RWPE2 (cell line): ENCODE results near the gene DOCK3.

Source experiments
- ATAC-seq: fragments of 200-7000 bp; cut with Tn5 transposase; 3 replicates; pipeline ENCODE4 v1.9.1; 2021; ENCODE audit warnings: low read depth
- DNase-seq: peaks from one replicate; pipeline ENCODE4 v3.0.0-alpha.2; 2020; ENCODE audit warnings: low spot score
- H3K27ac ChIP-seq: fragments of 450-650 bp; 2 replicates; pipeline ENCODE4 v1.5.1; 2017; ENCODE audit warnings: mild to moderate bottlenecking; ENCODE audit not compliant: poor library complexity, severe bottlenecking
- H3K27me3 ChIP-seq: fragments of 250-450 bp; sonication (Bioruptor Pico); 2 replicates; pipeline ENCODE4 v1.5.1; 2021; ENCODE audit warnings: mild to moderate bottlenecking, moderate library complexity; ENCODE audit not compliant: insufficient read depth, poor library complexity, severe bottlenecking
- H3K36me3 ChIP-seq: fragments of 250-450 bp; sonication (Bioruptor Pico); 2 replicates; pipeline ENCODE4 v1.5.1; 2020; ENCODE audit warnings: low read depth, mild to moderate bottlenecking, moderate library complexity
- H3K4me1 ChIP-seq: fragments of 250-450 bp; sonication (Bioruptor Pico); 2 replicates; pipeline ENCODE4 v1.5.1; 2021; ENCODE audit warnings: mild to moderate bottlenecking, moderate library complexity; ENCODE audit not compliant: insufficient read depth, poor library complexity, severe bottlenecking
- H3K4me3 ChIP-seq: fragments of 250-450 bp; sonication (Bioruptor Pico); 2 replicates; pipeline ENCODE4 v1.5.1; 2021; ENCODE audit warnings: mild to moderate bottlenecking, moderate library complexity; ENCODE audit not compliant: severe bottlenecking
- H3K9me3 ChIP-seq: fragments of 250-450 bp; sonication (Bioruptor Pico); 2 replicates; pipeline ENCODE4 v1.5.1; 2021; ENCODE audit warnings: mild to moderate bottlenecking, moderate library complexity; ENCODE audit not compliant: severe bottlenecking
- CTCF ChIP-seq: fragments of 450-650 bp; IDR thresholded peaks from one replicate; pipeline ENCODE4 v1.5.1; 2017; ENCODE audit warnings: mild to moderate bottlenecking, moderate library complexity; ENCODE audit not compliant: poor library complexity, severe bottlenecking

Gene DOCK3

GRCh38 chr3:51328206-51328605 lies 653.5 kb downstream of the DOCK3 start:
- ATAC-seq: no peak
- Histone ChIP-seq H3K27me3 (no peaks in the 10 kb centered on the region), H3K4me3 (no peak overlapping the region), H3K4me1 (no peaks in the 10 kb centered on the region), H3K27ac (no peak overlapping the region), H3K36me3 (no peaks in the 10 kb centered on the region), H3K9me3 (no peaks in the 10 kb centered on the region)
- TF ChIP-seq CTCF: no peak
- no peak for DNase-seq

GRCh38 chr3:51330046-51330445 lies 655.3 kb downstream of the DOCK3 start:
- no peaks in the 10 kb centered on the region for H3K36me3 ChIP-seq
- H3K9me3 ChIP-seq: no peaks in the 10 kb centered on the region
- no peak for DNase-seq
- H3K4me1 ChIP-seq: no peaks in the 10 kb centered on the region
- H3K27me3 ChIP-seq: no peaks in the 10 kb centered on the region
- TF ChIP-seq CTCF: no peak
- no peak overlapping the region for H3K4me3 ChIP-seq
- H3K27ac ChIP-seq: no peak overlapping the region
- ATAC-seq: no peak

- ATAC-seq (no peak), DNase-seq (no peak)
- H3K4me1 ChIP-seq: no peaks in the 10 kb centered on the region
- no peaks in the 10 kb centered on the region for H3K9me3 ChIP-seq
- no peak overlapping the region for H3K4me3 ChIP-seq
- no peaks in the 10 kb centered on the region for H3K27me3 ChIP-seq
- H3K27ac ChIP-seq: no peak overlapping the region
- no peak for TF ChIP-seq CTCF
- H3K36me3 ChIP-seq: no peaks in the 10 kb centered on the region
Observed at GRCh38 chr3:51332156-51332555, 657.4 kb downstream of the DOCK3 start.

GRCh38 chr3:51333021-51333420 lies 658.3 kb downstream of the DOCK3 start:
- Histone ChIP-seq H3K27ac (no peak overlapping the region), H3K27me3 (no peaks in the 10 kb centered on the region), H3K4me1 (no peaks in the 10 kb centered on the region), H3K4me3 (no peak overlapping the region), H3K9me3 (no peaks in the 10 kb centered on the region), H3K36me3 (no peaks in the 10 kb centered on the region)
- DNase-seq (no peak), ATAC-seq (no peak)
- no peak for TF ChIP-seq CTCF

GRCh38 chr3:51336261-51336660 lies 661.5 kb downstream of the DOCK3 start:
- no peak for TF ChIP-seq CTCF
- Histone ChIP-seq H3K36me3 (no peaks in the 10 kb centered on the region), H3K9me3 (no peaks in the 10 kb centered on the region), H3K27ac (no peak overlapping the region), H3K4me1 (peaks cover 16% of the 10 kb centered on the region), H3K4me3 (no peak overlapping the region), H3K27me3 (no peaks in the 10 kb centered on the region)
- ATAC-seq (no peak), DNase-seq (no peak)
